Muscle of arm (tissue), 12 donors: ENCODE data around the gene ERG. TPM values are rescaled to one million over a fixed set of nuclear protein-coding genes. Genes with fewer than 3 reads are reported as not detected.

ENCODE experiments used
- DNase-seq: peaks from one replicate; pipeline ENCODE4 v3.0.0-alpha.2; 2013
- polyA plus RNA-seq, 12 donors: library from polyadenylated mRNA; unstranded; fragments of 120-200 nt; gene quantifications; one replicate each; pipeline ENCODE4 v1.2.1, GENCODE V29; 2013; ENCODE audit not compliant: insufficient read length in 12 of 12

ERG gene
- polyA plus RNA-seq, 12 donors: 14.2 to 34.0 (median 18.8) TPM; not detected in 1

DNA sequence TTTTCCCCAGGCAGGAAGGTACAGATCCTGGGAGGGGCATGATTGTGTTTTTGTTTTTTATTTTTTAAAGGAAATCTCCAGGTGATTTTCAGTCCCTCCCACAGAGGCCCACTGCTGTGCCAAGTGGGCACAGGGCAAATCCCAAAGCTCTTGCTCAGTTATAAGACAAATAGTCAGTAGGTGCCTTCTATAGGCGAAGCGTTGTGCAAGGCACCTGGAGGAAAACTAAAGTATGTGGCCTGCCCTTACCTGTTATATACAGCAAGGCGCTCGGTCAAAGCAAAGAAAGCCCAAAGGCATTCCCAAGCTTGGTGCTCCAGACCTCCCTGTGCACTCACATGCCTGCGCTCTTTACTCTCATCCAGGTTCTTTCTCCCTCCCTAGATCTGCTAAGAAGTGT is 160.5 kb downstream of the ERG start:
- no peak for DNase-seq

- DNase-seq: no peak
Measured at GRCh38 chr21:38334866-38335265, 163.4 kb downstream of the ERG start.

DNA sequence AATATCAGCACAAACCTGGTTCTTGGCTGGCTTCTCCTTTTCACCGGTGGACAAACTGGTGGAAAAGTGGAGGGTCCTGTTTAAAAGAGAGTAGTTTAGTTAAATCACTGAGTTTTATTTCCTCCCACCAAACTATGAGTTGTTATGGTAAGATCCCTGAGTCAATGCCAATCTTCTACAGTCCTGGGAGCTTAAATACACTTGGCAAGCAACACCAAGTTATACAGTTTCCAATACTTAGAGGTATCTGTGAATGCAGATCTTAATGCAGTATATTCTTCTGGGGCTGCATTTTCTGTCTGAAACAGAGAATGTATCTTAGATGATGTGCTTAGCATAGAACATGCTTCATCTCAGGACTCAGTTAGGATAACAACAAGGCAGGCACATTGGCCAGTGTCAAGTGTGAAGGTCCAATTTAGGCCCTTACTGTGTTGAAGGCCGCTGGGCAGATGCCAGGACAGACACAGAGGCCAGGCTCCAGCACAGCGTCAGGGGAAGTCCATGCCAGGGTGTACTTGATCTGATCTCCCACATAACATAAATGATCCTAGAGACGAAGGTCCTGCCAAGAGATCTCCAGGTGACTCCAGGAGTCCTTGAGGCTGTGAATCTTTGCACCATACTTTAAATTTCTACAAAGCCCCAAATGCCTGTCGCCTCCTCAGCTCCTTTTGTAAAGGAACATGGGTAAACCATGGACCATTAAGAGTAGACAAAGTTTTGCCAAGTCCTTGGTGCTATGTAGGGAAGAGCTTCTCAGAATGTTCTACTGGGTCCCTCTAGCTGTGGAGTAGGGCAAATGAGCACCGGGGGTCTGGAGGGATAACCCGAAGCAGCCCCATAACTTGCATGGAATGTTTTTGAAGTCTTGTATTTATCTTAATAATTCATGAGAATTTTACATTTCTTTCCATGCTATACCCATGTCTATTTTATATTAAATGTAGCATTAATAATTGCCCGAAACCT is 164.7 kb downstream of the ERG start:
- DNase-seq: no peak

DNA sequence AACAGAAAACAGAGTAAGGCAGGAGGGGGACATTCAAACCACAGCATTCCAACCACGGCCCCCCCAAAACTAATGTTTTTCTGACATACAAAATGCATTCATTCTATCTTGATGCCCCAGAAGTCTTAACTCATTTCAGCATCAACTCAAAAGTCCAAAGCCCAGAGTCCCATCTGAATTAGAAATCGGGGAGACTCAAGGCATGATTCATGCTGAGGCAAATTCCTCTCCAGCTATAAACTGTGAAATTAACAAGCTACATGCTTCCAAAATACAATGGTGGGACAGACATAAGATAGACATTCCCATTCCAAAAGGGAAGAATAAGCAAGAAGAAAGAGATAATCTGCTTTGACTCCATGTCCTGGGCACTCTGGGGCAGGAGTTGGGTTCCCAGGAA is 167.6 kb downstream of the ERG start:
- no peak for DNase-seq

Other genes with a start within 250 kb of the ERG start
- gene KCNJ15, start 241.5 kb downstream of the ERG start, polyA plus RNA-seq: 1 to 10 TPM in 5 of 12 donors, under 1 TPM in 5, not detected in 2; 0.26 to 3.1 (median 0.92) TPM